Daoy (cell line): ENCODE results near the gene KRTAP5-5. TPM values are rescaled to one million over a fixed set of nuclear protein-coding genes. Genes with fewer than 3 reads are reported as not detected.
"Not testable (repeated sequence)": the region's sequence is repeated elsewhere in the genome, so short reads cannot be mapped to it uniquely, and the experiment has no call there.

Experiments used
- DNase-seq: peaks from one replicate; pipeline ENCODE4 v3.0.0-alpha.2; 2015; ENCODE audit warnings: low read depth
- total RNA-seq: library from RNA; depleted of rRNA; stranded (reverse); fragments of >200 nt; shearing (Covaris generic); gene quantifications from 2 replicates; pipeline ENCODE4 v1.2.3, GENCODE V29; 2014

Gene KRTAP5-5
- total RNA-seq, 1 experiment from 2014 or later = not detected

DNA sequence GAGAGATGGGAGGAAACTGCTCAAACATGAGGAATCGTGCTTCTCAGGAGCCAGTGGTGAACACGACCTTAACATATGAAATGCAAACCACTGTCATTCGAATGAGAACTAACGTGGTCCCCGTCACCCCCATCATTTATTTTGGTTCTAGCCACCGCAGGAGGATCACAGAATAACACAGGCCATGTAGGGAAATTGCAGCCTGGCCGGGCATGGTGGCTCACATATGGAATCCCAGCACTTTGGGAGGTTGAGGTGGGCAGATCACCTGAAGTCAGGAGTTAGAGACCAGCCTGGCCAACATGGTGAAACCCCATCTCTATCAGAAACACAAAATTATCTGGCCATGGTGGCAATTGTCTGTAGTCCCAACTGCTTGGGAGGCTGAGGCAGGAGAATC lies 27.1 kb downstream of the KRTAP5-5 start:
- no peak for DNase-seq

- no peak for DNase-seq
Observed at GRCh38 chr11:1659506-1659905, 29.9 kb downstream of the KRTAP5-5 start.

DNA sequence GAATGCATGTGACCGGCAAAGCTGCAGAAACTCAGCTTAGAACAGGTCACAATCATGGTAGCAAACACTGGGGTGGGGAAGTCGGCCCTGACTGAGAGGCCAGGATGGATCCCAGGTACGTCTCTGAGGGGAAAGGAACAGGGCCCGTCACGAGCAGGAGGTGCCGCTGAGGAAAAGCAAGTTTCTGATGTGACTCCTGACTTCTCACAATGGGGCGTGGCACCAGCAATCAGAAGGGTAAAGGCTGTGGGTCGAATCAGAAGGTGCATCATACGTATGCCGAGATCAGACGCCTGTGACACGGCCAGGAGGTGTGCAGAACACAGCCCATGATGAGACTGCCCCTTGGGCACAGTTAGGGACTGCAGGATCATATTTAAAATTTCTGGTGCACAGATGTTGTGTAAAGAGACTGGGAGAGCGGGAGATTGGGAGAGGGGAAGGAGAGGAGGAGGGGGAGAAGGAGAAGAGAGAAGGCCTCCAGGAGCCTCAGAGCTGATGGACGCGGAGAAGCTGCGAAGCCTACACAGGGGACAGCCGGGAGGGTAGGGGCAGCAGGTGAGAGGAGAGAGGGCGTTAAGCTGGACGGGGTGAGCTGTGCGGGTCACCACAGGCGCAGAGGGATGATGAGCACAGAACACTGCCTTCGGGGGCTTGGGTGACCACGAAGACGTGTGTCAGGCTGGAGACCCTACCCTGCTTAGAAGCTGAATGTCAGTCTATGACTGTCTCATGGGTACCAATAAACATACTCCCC lies 30.7 kb downstream of the KRTAP5-5 start:
- no peak for DNase-seq

GRCh38 chr11:1661454-1662269 lies 32.1 kb downstream of the KRTAP5-5 start:
- not testable (repeated sequence) for DNase-seq

DNA sequence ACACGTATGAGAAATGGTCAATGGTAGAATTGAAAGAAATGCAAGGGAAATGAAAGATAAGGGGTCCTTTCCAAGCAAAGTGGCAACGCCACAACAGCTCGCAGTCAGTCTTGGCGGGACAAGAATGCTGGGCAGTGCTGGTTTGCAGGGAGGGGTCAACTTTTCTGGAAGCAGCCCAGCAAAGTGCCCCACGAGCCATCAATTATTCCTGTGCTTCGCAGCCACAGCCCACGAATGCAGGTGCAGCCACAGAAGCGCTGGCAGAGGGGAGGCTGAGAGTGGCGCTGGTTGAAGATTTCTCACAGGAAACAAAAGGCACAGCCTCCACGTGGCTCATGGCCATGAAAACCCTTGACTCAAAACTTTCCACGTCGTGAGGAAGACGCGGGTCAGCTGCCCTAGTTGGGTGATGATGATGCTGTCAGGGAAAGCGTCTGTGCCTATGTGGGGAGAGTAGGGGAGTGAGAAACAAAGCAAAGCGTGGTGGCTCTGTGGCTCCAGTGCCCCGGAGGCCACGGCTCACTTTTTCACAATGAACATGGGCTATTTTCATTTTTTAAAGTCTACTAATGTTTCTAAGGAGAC lies 33.2 kb downstream of the KRTAP5-5 start:
- not testable (repeated sequence) for DNase-seq

DNA sequence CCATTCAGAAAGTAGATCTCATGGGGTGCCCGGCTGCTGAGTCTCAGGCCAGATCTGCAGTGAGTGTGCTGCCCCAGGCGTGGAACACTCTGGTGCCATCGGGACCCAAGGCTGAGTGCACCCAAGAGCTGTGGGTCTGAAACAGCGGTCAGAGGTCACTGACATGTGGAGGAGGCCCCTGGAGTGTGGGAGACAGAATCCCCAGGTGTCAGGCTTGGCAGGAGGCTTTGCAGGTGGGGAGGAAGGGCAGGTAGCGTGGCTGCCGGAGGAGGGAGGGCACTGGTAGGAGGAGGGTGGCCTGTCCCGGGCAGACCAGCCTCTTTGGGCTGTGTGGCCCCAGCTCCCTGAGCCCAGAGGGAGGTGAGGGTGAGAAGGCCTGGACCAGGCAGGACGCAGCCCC lies 35.7 kb downstream of the KRTAP5-5 start:
- DNase-seq = no peak

- no peak for DNase-seq
Observed at GRCh38 chr11:1667121-1667850, 37.7 kb downstream of the KRTAP5-5 start.

GRCh38 chr11:1667906-1668305 lies 38.3 kb downstream of the KRTAP5-5 start:
- DNase-seq = no peak

DNA sequence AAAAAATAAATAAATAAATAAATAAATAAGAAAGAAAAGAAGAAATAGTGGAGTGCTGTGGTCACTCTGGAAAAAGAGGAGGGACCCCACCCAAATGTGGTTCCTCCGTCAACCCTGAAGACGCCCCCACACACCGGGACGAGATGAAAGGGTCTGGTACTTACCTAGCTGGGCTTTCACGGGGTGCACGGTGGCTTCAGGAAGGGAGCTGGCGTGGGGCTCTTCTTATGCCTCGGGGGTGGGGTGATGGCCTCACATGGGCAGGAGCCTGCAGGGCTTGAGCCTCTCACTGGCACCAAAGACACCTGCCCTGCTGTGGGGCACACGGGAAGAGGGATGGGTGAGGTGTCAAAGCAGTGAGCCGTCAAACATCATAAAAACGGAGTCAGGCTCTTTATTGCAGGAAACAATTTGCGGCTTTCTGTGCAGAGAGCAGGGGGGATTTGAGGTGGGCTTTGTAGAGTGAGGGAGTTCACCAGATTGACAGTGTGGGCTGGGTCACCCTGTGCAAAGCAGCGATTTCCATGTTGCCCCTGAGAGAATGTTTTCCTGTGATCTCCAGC lies 39.4 kb downstream of the KRTAP5-5 start:
- DNase-seq = no peak

DNA sequence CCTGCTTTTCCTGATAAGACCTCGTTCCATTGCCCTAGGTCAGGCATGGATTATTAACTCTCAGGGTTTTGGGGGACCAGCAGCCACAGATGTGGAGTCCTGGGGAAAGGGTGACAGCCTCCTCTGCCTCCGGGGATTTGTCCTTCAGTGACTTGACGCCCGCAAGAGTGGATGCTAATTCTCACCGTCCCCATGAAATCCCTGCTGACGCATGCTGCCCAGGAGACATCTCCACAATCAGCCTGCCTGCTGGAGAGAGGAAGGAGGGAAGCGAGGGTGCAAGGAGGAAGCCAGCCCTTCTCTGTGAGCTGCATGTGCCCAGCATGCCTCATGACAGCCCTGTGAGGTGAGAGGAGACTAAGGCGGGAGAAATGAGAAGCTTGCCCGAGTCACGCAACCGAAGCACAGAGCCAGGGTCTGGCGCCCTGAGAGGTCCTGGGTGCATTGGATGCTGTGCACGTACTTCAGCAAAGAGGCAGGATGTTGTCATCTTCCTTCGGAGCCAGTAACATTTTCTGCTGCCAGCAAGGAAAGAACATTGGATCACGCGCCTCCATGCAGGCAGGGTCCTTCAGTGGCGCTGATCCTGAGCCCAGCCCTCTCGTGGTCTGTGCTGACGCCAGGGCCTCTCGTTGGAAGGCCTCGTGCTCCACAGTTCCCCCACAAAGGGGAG lies 40.1 kb downstream of the KRTAP5-5 start:
- DNase-seq = no peak

GRCh38 chr11:1670457-1670856 lies 40.9 kb downstream of the KRTAP5-5 start:
- not testable (repeated sequence) for DNase-seq

DNA sequence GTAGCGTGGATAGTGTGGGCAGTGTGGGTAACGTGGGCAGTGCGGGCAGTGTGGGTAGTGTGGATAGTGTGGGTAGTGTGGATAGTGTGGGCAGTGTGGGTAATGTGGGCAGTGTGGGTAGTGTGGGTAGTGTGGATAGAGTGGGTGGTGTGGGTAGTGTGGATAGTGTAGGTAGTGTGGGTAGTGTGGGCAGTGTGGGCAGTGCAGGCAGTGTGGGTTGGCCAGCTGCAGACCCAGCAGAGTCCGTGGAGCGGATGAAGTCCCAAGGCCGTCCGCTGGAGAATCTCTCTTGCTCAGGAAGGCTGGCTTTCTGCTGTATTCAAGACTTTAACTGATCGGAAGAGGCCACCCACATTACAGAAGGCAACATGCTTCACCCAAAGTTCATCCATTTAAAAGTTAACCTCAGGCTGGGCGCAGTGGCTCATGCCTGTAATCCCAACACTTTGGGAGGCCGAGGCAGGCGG lies 41.4 kb downstream of the KRTAP5-5 start:
- DNase-seq = no peak

DNA sequence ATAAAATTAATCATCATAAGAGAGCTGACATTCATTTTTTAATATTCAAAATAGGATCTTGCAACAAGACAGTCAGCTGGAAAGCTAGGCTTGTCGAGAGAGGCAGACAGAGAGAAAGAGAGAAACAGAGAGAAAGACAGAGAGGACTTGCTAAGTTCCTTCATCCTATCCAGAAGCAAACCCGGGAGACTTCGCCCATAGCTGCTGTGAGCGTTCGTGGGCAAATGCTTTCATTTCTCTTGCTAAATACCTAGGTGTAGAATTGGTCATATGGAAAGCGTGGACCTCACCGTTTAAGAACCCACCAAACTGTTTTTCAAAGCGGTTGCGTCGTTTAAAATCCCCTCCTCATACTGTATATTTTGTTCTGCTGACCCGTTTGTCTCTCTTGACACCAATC lies 42.1 kb downstream of the KRTAP5-5 start:
- no peak for DNase-seq

GRCh38 chr11:1672613-1673350 lies 43.2 kb downstream of the KRTAP5-5 start:
- no peak for DNase-seq

DNA sequence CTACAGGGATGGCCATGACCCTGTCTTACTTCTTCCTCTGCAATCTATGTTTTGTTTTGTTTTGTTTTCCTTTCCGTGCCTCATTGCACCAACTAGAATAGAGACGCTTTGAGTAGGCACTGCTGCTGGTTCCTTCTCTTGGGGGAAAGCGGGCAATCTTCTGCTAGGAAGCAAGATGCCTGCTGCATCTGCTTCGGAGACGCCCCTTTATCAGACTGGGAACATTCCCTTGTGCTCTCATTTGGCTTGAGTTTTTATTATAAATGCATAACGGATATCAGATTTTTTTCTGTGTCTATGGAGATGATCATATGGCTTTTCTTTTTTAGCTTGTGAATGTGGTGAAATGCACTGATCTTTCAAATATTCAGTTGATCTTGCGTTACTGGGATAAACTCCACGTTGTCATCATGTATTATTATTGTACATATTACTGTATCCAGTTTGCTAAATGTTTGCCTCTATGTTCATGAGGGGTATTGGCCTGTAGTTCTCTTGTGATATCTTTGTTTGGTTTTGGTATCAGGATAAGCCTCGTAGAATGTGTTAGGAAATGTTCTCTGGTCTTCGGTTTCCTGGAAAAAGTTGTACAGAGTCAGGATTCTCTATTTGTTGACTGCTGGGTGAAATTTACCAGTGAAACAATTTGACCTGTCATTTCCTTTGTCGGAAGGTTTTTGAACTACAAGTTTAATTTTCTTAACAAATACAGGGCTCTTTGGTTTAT lies 44.0 kb downstream of the KRTAP5-5 start:
- DNase-seq = no peak

DNA sequence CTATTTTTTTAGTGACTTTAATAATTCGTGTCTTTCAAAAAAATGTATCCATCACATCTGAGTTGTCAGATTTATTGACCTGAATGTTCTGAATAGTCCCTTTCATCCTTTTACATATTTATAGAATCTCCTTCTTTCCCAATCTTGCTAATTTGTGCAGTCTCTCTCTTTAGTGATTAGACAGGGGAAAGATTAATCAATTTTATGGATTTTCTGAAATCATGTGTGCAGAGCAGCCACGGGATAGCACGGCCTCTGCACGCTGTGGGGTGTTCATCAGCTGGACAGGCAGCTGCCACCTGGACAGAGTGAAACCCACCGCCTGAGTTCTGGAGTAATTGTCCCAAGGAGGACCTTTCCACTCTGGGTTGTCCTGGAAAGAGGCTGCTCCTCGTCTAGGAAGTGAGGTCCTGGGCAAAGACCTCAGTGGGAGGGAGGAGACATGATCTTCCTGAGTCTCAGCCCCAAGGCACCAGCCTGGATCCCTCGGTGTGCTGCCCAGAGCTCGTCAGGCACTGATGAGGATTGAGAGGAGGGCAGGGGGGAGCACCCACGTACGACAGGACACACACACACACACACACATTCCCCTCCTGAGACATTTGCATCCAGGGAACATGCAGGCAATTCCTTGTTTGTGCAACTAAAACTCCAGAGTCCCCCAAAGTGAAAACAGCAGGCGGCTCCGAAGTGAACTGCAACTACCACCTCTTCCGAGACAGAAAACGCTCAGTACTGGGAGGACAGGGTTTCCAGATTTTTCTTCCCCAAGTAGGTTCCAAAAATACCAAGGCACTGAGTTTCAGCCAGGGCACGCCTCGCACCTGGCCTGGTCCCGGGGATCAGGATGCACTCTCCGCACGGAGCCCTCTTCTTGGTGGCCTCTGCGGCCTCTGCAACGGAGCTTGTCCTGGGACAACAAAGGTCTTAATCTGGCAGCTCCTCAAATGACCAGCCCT lies 44.9 kb downstream of the KRTAP5-5 start:
- DNase-seq = no peak

- no peak for DNase-seq
Observed at GRCh38 chr11:1675536-1676228, 46.1 kb downstream of the KRTAP5-5 start.

GRCh38 chr11:1676229-1676740 lies 46.7 kb downstream of the KRTAP5-5 start:
- DNase-seq = no peak
